HepG2 (cell line): ENCODE measurements around the gene CPEB2. TPM values are rescaled to one million over a fixed set of nuclear protein-coding genes. Genes with fewer than 3 reads are reported as not detected.

Source experiments
- ATF3 ChIP-seq: sonication (generic); formaldehyde crosslinking; IDR thresholded peaks from 2 replicates; pipeline ENCODE4 v1.4.0; 2020; ENCODE audit warnings: missing genetic modification reagents
- EP300 ChIP-seq, 3 experiments: sonication (generic) in 1 of 3; formaldehyde crosslinking in 1 of 3; IDR thresholded peaks; 2 replicates each; pipeline versions ENCODE4 v1.5.1 to v1.6.1; 2011 to 2020; ENCODE audit warnings: low read depth in 2 of 3, low read length in 2 of 3, borderline replicate concordance in 1 of 3, improper control_type of control experiment in 1 of 3, mild to moderate bottlenecking in 1 of 3, missing genetic modification reagents in 1 of 3, moderate library complexity in 1 of 3
- ETV5 ChIP-seq: IDR thresholded peaks from 2 replicates; pipeline ENCODE4 v1.6.1; 2018; ENCODE audit warnings: missing biosample characterization, missing genetic modification reagents, inconsistent platforms, borderline replicate concordance
- FOXA1 ChIP-seq, 2 experiments: fragments of 450-650 bp in 1 of 2; sonication (generic) in 1 of 2; formaldehyde crosslinking in 1 of 2; IDR thresholded peaks; 2 replicates each; pipeline versions ENCODE4 v1.4.0 to v1.6.1; 2016 to 2020; ENCODE audit warnings: missing genetic modification reagents in 1 of 2
- FOXA3 ChIP-seq: IDR thresholded peaks from 2 replicates; pipeline ENCODE4 v1.6.1; 2016; ENCODE audit warnings: missing genetic modification reagents, missing compliant biosample characterization
- GATAD2A ChIP-seq: IDR thresholded peaks from 2 replicates; pipeline ENCODE4 v1.6.1; 2016
- HNF4A ChIP-seq: sonication (generic); formaldehyde crosslinking; IDR thresholded peaks from 2 replicates; pipeline ENCODE4 v1.4.0; 2020; ENCODE audit warnings: missing genetic modification reagents
- HNRNPK ChIP-seq: fragments of 200-400 bp; formaldehyde crosslinking; IDR thresholded peaks from 2 replicates; pipeline ENCODE4 v1.6.1; 2018; ENCODE audit warnings: low read length, low read depth, moderate library complexity, mild to moderate bottlenecking; ENCODE audit not compliant: poor library complexity, severe bottlenecking
- ISL2 ChIP-seq: sonication (generic); formaldehyde crosslinking; IDR thresholded peaks from 2 replicates; pipeline ENCODE4 v1.5.0; 2020; ENCODE audit warnings: missing genetic modification reagents
- KDM5B ChIP-seq: sonication (generic); formaldehyde crosslinking; IDR thresholded peaks from 2 replicates; pipeline ENCODE4 v1.4.0; 2020; ENCODE audit warnings: missing genetic modification reagents, mild to moderate bottlenecking, borderline replicate concordance
- NCOA2 ChIP-seq: sonication (generic); formaldehyde crosslinking; IDR thresholded peaks from 2 replicates; pipeline ENCODE4 v1.8.0; 2022; ENCODE audit warnings: inconsistent platforms
- NR2F6 ChIP-seq, 2 experiments: IDR thresholded peaks; 2 replicates each; pipeline ENCODE4 v1.6.1; 2016; ENCODE audit warnings: antibody characterized with exemption in 1 of 2, mild to moderate bottlenecking in 1 of 2
- PAXIP1 ChIP-seq: sonication (generic); formaldehyde crosslinking; conservative IDR thresholded peaks from 2 replicates; pipeline ENCODE4 v1.4.0; 2020; ENCODE audit warnings: mild to moderate bottlenecking, missing genetic modification reagents, moderate library complexity
- RARA ChIP-seq: IDR thresholded peaks from 2 replicates; pipeline ENCODE4 v1.6.1; 2016; ENCODE audit warnings: missing genetic modification reagents, missing compliant biosample characterization
- TEAD3 ChIP-seq: optimal IDR thresholded peaks from 2 replicates; pipeline ENCODE3; 2016; ENCODE audit warnings: borderline replicate concordance
- THAP9 ChIP-seq: sonication (generic); formaldehyde crosslinking; IDR thresholded peaks from 2 replicates; pipeline ENCODE4; 2020; ENCODE audit warnings: missing genetic modification reagents, mild to moderate bottlenecking, borderline replicate concordance
- THRA ChIP-seq: sonication (generic); formaldehyde crosslinking; IDR thresholded peaks from 2 replicates; pipeline ENCODE4 v1.4.0; 2020; ENCODE audit warnings: missing genetic modification reagents, borderline replicate concordance
- ZNF580 ChIP-seq: IDR thresholded peaks from 2 replicates; pipeline ENCODE4 v1.6.1; 2016; ENCODE audit warnings: low read depth, borderline replicate concordance
- ZNF598 ChIP-seq: sonication (generic); formaldehyde crosslinking; IDR thresholded peaks from 2 replicates; pipeline ENCODE4 v1.5.1; 2020; ENCODE audit warnings: mild to moderate bottlenecking, missing genetic modification reagents, borderline replicate concordance
- polyA plus RNA-seq, 8 experiments: library from polyadenylated mRNA; depleted of rRNA in 3 of 8; stranded (reverse) in 7 of 8; unstranded in 1 of 8; fragments of >200 nt; fragmentation: Illumina TruSeq in 4 of 8; extraction: Trizol in 4 of 8; gene quantifications; 2 replicates each; pipeline versions ENCODE4 v1.2.1 to v1.2.3, GENCODE V29; 2011 to 2016; ENCODE audit warnings: low read depth in 4 of 8, missing spikeins in 1 of 8, mixed read lengths in 1 of 8; ENCODE audit not compliant: insufficient read depth in 1 of 8
- total RNA-seq, 5 experiments: library from RNA; depleted of rRNA; stranded (reverse); fragments of >200 nt; fragmentation: Illumina TruSeq; extraction: Trizol; gene quantifications; 2 replicates each; pipeline ENCODE4 v1.2.3, GENCODE V29; 2016; ENCODE audit warnings: low read depth in 1 of 5

CPEB2 gene
- total and polyA plus RNA-seq, 2 of the 13 experiments (the other 11 are each of a cell fraction or from before 2014, with no cell fraction given) = 2.0 to 2.5 TPM

GRCh38 chr4:15118292-15118691, 116.0 kb downstream of the CPEB2 start (continued):
- peak; percentile 79 for TF ChIP-seq TEAD3 (CRISPR knock-in tag)
- peak; percentile 70 for TF ChIP-seq RARA (CRISPR knock-in tag)
- TF ChIP-seq NR2F6 (IDR thresholded peaks at IDR 0.05) = peak; percentile 38
- no peak for TF ChIP-seq NR2F6 (CRISPR knock-in tag; IDR thresholded peaks at IDR 0.05)
- TF ChIP-seq HNRNPK = no peak
- TF ChIP-seq FOXA3 (CRISPR knock-in tag) = peak; percentile 49
- TF ChIP-seq ETV5 (CRISPR knock-in tag) = no peak
- no peak for TF ChIP-seq ZNF580 (CRISPR knock-in tag)
- peak; percentile 58; the same call in 1 of the 2 replicates for TF ChIP-seq PAXIP1 (CRISPR knock-in tag)
- no peak for TF ChIP-seq FOXA1 (IDR thresholded peaks at IDR 0.05)
- TF ChIP-seq FOXA1 (CRISPR knock-in tag; IDR thresholded peaks at IDR 0.05) = peak; percentile 51; the same call in 1 of the 2 replicates
- TF ChIP-seq HNF4A (CRISPR knock-in tag) = 0 out of 2 replicates have a peak, but pooled peaks have one; percentile 23
- TF ChIP-seq THAP9 = no peak
- no peak for TF ChIP-seq ZNF598
- TF ChIP-seq GATAD2A = peak; percentile 29; the same call in 1 of the 2 replicates
- peak in 1 of 2 experiments; percentile 57; a peak in 1 of 4 replicates for TF ChIP-seq EP300 (IDR thresholded peaks at IDR 0.05; ENCODE audit: low read depth in 2 of 2, low read length in 2 of 2)
- no peak for TF ChIP-seq EP300 (CRISPR knock-in tag; IDR thresholded peaks at IDR 0.05; ENCODE audit: borderline replicate concordance)
- peak; percentile 26; the same call in 1 of the 2 replicates for TF ChIP-seq ISL2 (CRISPR knock-in tag)
- TF ChIP-seq THRA (CRISPR knock-in tag) = peak; percentile 8; the same call in 1 of the 2 replicates
- no peak for TF ChIP-seq KDM5B
- peak; percentile 62; the same call in 1 of the 2 replicates for TF ChIP-seq NCOA2 (CRISPR knock-in tag)
- TF ChIP-seq ATF3 (CRISPR knock-in tag) = no peak
